GM18508 (cell line): ENCODE measurements around the gene DBF4.
"Not testable (repeated sequence)": the region's sequence is repeated elsewhere in the genome, so short reads cannot be mapped to it uniquely, and the experiment has no call there.

Source experiments
- ATAC-seq: cut with Tn5 transposase; IDR thresholded peaks from one replicate; pipeline ENCODE4 v1.9.1; 2021; ENCODE audit warnings: moderate number of reproducible peaks; ENCODE audit not compliant: insufficient read depth, unreplicated experiment

The DBF4 gene

DNA sequence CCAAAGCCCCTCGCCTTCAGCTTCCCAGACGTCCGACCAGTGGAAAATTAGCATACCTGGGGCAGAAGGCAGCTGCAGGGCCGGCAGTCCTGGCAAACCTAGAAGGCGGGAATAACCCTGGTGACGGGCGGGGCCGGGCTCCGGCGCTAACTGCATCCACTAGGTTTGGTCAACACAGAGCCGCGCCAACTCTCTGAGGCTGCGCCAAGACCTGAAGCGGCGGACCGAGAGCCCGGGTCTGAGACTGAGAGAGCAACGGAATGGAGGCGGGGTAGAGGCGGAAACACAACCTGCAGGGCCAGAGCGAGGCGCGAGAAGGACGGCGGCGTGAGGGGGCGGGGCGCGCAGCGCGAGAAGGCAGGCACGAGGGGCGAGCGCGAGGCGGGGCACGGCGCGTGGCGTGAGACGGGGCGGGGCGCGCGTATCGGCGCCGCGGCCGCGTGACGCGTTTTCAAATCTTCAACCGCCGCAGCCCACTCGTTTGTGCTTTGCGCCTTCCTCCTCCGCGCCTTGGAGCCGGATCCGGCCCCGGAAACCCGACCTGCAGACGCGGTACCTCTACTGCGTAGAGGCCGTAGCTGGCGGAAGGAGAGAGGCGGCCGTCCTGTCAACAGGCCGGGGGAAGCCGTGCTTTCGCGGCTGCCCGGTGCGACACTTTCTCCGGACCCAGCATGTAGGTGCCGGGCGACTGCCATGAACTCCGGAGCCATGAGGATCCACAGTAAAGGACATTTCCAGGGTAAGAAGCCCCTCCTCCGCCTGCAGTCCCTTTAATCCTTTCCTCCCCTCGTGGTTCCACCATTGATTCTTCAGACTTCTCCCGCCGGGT lies at the start of gene DBF4, which contains the start of gene SLC25A40:
Gene DBF4, plus strand, starts transcription at position 454 of the 829 bp plus-strand sequence. Its CDS starts 240 bp downstream, at position 694.
Gene SLC25A40, minus strand, starts transcription at position 321 of the 829 bp plus-strand sequence. CDS start 17,633 bp downstream, outside the sequence.
- ATAC-seq, result peak; percentile 72

DNA sequence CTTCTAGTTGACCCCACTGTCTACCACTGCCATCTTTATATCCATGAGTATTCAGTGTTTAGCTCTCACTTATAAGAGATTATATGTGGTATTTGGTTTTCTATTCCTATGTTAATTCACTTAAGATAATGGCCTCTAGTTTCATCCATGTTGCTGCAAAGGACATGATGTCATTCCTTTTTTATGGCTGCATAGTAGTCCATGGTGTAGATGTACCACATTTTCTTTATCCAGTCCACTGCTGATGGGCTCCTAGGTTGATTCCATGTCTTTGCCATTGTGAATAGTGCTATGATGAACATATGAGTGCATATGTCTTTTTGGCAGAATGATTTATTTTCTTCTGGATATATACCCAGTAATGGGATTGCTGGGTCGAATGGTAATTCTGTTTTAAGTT lies 47.9 kb upstream of the DBF4 start:
- ATAC-seq, result not testable (repeated sequence)

DNA sequence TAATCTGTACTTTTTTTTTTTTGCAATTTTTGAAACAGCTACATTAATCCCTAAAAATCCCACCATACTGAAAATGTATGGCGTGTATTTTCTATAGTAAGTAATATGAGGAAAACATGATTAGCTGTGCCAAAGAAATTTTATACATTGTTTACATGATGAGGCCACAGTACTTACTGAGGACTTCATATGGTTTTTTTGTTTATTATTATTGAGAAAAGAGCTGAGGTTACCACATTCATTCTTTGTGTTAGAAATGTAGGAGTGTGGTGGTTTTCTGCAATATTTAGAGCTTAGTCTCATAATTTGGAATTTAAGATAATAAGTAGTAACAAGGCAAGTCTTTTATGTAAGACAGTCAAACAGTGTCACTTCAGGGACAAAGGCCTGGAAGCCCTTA lies 45.2 kb upstream of the DBF4 start:
- ATAC-seq, result no peak

GRCh38 chr7:87833130-87833529 lies 43.2 kb upstream of the DBF4 start:
- no peak for ATAC-seq

GRCh38 chr7:87837597-87837996 lies 38.7 kb upstream of the DBF4 start:
- ATAC-seq, result no peak

DNA sequence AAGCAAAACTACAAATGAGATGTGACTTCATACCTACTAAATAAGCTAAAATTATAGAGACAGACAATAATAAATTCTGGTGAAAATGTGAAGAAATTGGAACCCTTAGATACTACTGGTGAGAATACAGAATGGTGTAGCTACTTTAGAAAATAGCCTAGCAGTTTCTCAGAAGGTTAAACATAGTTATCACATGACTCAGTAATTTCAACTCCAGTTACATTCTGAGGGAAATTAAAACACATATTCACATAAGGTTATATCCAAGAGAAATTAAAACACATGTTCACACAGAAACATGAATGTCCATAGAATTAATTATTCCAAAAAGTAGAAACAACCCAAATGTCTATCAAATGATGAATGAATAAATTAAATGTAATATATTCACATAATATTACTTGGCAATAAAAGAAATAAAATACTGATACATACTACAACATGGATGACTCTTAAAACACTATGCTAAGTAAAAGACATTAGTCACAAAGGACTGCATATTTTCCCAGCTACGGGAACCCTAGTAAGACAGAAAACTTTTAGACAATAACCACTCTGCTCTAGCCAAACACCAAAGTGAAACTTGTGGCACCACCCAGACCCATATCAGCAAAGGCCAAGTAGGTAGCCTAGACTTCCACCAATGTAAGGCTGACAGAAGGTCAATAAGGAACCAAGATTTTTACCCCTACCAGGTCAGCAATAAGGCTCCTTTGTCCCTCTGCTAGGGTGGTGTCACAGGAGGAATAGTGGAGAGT lies 25.3 kb upstream of the DBF4 start:
- ATAC-seq, result no peak

DNA sequence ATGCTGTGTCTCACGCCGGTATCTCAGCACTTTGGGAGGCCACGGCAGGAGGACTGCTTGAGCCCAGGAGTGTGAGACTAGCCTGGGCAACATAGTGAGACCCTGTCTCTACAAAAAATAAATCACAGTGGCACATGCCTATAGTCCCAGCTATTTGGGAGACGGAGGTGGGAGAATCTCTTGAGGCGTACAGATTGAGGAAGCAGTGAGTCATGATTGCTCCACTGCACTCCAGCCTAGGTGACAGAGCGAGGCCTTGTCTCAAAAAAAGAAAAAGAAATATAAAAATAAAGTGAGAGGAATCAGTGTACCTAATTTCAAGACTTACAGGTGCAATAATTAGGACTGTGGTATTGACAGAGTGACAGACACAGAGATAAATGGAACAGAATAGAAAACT lies 24.0 kb upstream of the DBF4 start:
- no peak for ATAC-seq

- no peak for ATAC-seq
Observed at GRCh38 chr7:87853237-87853864, 22.9 kb upstream of the DBF4 start.

DNA sequence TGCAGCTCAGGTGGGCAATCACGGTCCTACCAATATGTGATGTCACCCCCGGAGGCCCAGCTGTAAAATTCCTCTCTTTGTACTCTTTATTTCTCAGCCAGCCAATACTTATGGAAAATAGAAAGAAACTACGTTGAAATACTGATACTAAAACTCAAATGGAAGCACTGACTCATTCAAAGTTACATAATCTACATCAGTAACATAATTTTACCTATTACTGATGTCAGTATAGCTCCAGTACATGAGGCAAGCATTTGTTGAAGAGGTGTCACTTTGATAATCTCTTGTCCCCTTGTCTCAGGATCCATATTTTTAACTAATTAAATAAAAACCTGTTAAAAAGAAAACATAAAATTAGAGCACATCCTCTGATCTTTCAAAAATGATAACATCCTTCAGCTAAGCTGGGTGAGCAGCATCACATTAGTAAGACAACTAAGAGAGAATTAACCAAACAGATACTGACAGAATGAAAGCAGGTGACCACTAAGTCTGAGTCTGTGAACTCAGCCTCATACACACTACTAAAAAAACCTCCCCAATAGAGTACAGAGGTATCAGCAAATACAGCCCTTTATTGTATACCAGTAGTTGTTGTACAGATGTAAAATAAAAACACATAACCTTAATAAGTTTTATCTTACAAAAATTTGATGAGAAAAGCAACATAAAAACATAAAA lies 17.7 kb upstream of the DBF4 start:
- no peak for ATAC-seq

- no peak for ATAC-seq
Observed at GRCh38 chr7:87866089-87866488, 10.2 kb upstream of the DBF4 start.

DNA sequence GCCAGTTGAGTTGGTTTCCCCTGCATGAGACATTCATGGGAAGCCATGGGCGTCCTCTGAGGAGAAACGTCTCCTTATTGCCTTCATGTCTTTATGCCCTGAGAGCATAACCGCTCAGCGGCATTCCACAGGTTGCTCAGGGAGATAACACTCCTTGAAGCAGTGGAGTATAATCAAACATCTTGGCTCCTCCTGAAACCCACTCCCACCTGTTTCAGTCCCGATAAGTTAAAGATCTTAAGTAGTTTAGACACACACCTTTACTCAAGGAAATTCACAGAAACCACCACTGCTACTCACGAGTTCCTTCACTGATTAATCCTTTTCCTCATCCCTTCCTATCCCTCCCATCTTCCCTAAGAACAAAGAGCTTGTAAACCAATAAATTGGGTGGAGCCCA lies 9.8 kb upstream of the DBF4 start:
- not testable (repeated sequence) for ATAC-seq

DNA sequence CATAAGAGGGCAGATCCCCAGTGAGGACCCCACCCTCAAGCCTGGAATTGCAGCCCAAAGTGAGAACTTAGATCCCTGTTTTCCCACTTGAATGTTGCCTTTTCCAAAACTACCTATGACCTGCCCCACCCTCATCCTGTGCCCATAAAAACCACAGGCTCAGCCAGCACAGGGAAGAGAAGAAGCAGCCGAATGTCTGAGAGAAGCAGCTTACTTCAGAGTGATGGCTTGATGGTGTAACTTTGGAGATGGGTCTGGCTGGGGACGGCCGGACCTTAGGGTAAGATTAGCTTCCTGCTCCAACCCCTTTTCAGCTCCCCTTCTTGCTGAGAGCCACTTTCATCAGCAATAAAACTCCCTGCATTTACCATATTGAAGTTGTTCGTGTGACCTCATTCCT lies 5.8 kb upstream of the DBF4 start:
- ATAC-seq, result no peak

GRCh38 chr7:87872346-87872745 lies 3.9 kb upstream of the DBF4 start:
- ATAC-seq, result no peak

DNA sequence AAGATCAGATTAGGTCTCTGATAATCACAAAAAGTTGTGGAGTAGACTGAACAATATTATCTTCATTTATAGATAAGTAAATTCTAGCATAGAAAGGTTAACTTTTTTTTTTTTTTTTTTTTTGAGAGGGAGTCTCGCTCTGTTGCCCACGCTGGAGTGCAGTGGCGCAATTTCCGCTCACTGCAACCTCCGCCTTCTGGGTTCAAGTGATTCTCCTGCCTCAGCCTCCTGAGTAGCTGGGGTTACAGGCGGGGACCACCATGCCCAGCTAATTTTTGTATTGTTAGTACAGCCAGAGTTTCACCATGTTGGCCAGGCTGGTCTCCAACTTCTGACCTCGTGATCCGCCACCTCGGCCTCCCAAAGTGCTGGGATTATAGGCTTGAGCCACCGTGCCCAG lies 3.0 kb upstream of the DBF4 start:
- ATAC-seq, result not testable (repeated sequence)

GRCh38 chr7:87874066-87874465 lies 2.2 kb upstream of the DBF4 start:
- no peak for ATAC-seq

DNA sequence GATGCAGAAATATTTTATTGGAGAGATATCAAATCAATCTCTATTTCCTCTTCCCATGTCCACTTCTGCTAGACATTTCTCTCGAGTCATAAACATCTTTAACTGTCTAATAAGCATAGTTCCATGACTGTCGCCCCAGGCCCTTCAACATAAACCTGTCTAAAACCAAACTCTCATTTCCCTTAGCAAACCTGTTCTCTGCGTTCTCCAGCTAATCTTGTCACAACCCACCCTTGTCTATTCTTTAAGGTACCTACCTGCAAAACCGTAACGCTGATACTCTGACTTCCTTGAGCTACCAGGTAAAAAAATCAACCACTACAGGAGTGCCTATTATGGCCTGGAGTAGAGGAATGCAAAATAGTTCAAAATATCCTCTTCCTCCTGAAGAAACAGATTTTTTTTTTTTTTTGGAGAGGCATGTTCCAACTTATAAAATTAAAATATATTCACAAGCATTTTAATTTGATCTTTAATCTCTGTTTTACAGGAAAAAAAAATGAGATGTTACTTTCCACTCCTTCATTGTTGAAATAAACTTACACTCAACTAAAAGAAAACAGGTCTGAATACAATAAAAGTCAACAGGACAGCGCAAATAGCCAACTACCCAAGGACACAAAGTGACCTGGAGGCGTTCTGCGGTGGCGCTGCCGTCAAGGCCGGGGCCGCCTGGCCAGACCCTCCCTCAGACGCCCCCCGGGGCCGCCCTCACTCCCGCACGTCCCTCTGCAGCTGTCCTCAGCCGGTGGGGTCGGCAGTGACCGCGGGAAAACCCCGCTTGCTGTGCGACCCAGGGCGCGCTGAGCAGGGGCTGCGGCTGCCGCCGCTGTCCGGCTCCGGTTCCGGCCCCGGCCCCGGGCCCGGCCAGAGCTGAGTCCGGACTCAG lies 898 bp upstream of the DBF4 start:
- peak; percentile 6 for ATAC-seq

- ATAC-seq, result no peak
Observed at GRCh38 chr7:87876869-87877234, 559 bp downstream of the DBF4 start.

DNA sequence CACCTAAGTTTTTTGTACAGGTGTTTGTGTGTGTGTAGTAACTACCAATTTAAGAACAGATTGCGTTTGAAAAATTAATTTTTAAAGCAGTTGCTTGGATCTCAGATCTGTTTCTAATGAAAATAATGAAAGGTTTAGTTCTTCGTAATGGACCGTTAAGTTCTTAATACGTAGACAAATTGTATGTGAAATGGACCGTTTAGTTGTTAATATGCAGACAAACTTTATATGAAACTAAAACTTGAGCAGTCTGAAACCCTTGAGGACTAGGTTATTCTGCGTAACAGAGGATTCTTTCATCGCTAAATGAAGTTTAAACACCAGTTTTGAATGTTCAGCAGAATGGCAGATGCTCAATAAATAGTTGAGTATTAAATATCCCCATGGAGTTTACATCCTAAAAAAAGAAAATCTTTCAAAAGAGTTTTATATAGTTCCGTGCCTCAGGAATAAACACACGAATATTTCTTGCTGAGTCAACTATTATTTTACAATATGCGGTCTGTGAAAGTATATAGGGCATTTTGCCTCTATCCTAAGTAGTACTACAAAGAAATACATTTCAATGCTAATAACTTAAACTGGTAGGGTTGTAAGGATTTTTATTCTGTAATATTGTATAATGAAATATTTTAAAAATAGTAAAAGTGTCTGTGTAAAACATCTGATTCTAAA lies 1.2 kb downstream of the DBF4 start:
- ATAC-seq, result no peak

GRCh38 chr7:87878208-87878735 lies 2.0 kb downstream of the DBF4 start:
- no peak for ATAC-seq
